ENCODE measurements around the gene MT1A.

The MT1A gene

GRCh38 chr16:56667581-56668571 is 29.4 kb downstream of the MT1A start, which contains the start of gene MT1G:
Gene MT1G (minus strand): TSS chr16:56668065. CDS start chr16:56667993, 72 bp downstream.
- ATAC-seq, result peak; percentile 59; the same call in 2 of the 3 replicates
- no peak for TF ChIP-seq PATZ1 (CRISPR knock-in tag; IDR thresholded peaks at IDR 0.05; ENCODE audit: borderline replicate concordance)
- no peak for TF ChIP-seq PPARA (CRISPR knock-in tag; IDR thresholded peaks at IDR 0.05; ENCODE audit: borderline replicate concordance)
- no peak for TF ChIP-seq ZNF8 (CRISPR knock-in tag; IDR thresholded peaks at IDR 0.05)
- TF ChIP-seq CSDC2 (CRISPR knock-in tag; IDR thresholded peaks at IDR 0.05), result no peak
- no peak for TF ChIP-seq BACH2 (CRISPR knock-in tag; IDR thresholded peaks at IDR 0.05; ENCODE audit: borderline replicate concordance)
- no peak for TF ChIP-seq TCF4 (CRISPR knock-in tag; IDR thresholded peaks at IDR 0.05; ENCODE audit: borderline replicate concordance)
- TF ChIP-seq SNAI2 (CRISPR knock-in tag; IDR thresholded peaks at IDR 0.05), result no peak
- no peak for TF ChIP-seq ZFP30 (CRISPR knock-in tag; IDR thresholded peaks at IDR 0.05)
- no peak for TF ChIP-seq GLIS3 (CRISPR knock-in tag; IDR thresholded peaks at IDR 0.05)

- ATAC-seq, result no peak
These were observed 30.8 kb downstream of the MT1A start, which contains the start of gene MT1H for GRCh38 chr16:56669005-56669839. Gene MT1H (plus strand): TSS chr16:56669814. CDS start chr16:56669885, 71 bp downstream.

GRCh38 chr16:56669840-56670619 is 31.6 kb downstream of the MT1A start:
- no peak for ATAC-seq
- no peak for TF ChIP-seq ZFP3 (CRISPR knock-in tag; IDR thresholded peaks at IDR 0.05)
- TF ChIP-seq TOX (CRISPR knock-in tag; IDR thresholded peaks at IDR 0.05; ENCODE audit: borderline replicate concordance), result no peak
- TF ChIP-seq ZFP30 (CRISPR knock-in tag; IDR thresholded peaks at IDR 0.05), result no peak
- TF ChIP-seq ISL1 (CRISPR knock-in tag; IDR thresholded peaks at IDR 0.05), result no peak
- TF ChIP-seq POU6F1 (CRISPR knock-in tag; IDR thresholded peaks at IDR 0.05; ENCODE audit: borderline replicate concordance, low read depth), result no peak
- TF ChIP-seq CSRNP3 (CRISPR knock-in tag; IDR thresholded peaks at IDR 0.05), result no peak

More at GRCh38 chr16:56669005-56669839, 30.8 kb downstream of the MT1A start, which contains the start of gene MT1H:
- no peak for TF ChIP-seq ZNF70 (CRISPR knock-in tag; IDR thresholded peaks at IDR 0.05)
- no peak for TF ChIP-seq ARNTL (CRISPR knock-in tag; IDR thresholded peaks at IDR 0.05; ENCODE audit: borderline replicate concordance, low read depth)
- TF ChIP-seq TCF4 (CRISPR knock-in tag; IDR thresholded peaks at IDR 0.05; ENCODE audit: borderline replicate concordance), result no peak
- TF ChIP-seq RARB (CRISPR knock-in tag; IDR thresholded peaks at IDR 0.05), result no peak
- TF ChIP-seq OSR1 (CRISPR knock-in tag; IDR thresholded peaks at IDR 0.05), result no peak
- no peak for TF ChIP-seq ZNF8 (CRISPR knock-in tag; IDR thresholded peaks at IDR 0.05)
- no peak for TF ChIP-seq POU6F1 (CRISPR knock-in tag; IDR thresholded peaks at IDR 0.05; ENCODE audit: borderline replicate concordance, low read depth)
- TF ChIP-seq ESRRG (CRISPR knock-in tag; IDR thresholded peaks at IDR 0.05), result no peak
- no peak for TF ChIP-seq CREB5 (CRISPR knock-in tag; IDR thresholded peaks at IDR 0.05; ENCODE audit: low read depth)
- TF ChIP-seq ZFP3 (CRISPR knock-in tag; IDR thresholded peaks at IDR 0.05), result no peak
- no peak for TF ChIP-seq CSDC2 (CRISPR knock-in tag; IDR thresholded peaks at IDR 0.05)
- TF ChIP-seq ISL1 (CRISPR knock-in tag; IDR thresholded peaks at IDR 0.05), result no peak
- TF ChIP-seq ZC3H10 (CRISPR knock-in tag; IDR thresholded peaks at IDR 0.05), result no peak
- no peak for TF ChIP-seq GLIS3 (CRISPR knock-in tag; IDR thresholded peaks at IDR 0.05)
- TF ChIP-seq ZFP30 (CRISPR knock-in tag; IDR thresholded peaks at IDR 0.05), result no peak
- no peak for TF ChIP-seq SNAI2 (CRISPR knock-in tag; IDR thresholded peaks at IDR 0.05)
